ENCODE data around the gene TMA7.
"Not testable (repeated sequence)": the region's sequence is repeated elsewhere in the genome, so short reads cannot be mapped to it uniquely, and the experiment has no call there.

Gene TMA7

GRCh38 chr3:48482822-48483221 lies 42.8 kb downstream of the TMA7 start:
- not testable (repeated sequence) for DNase-seq (ENCODE audit: extremely low spot score, insufficient read length, low read depth); FAIRE-seq

DNA sequence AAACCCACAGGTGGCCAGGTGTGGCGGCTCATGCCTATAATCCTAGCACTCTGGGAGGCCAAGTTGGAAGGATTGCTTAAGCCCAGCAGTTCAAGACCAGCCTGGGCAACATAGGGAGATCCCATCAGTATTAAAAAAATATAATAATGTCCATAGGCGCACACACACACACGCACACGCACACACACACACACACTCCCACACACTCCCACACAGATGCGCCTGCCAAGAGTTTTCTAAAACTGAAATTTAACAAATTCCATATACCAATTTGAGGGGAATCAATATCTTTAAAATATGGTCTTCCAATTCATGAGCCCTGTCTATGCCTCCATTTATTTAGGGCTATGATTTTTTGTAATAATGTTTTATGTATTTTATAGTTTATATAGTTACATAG lies 46.9 kb downstream of the TMA7 start:
- no peak for FAIRE-seq
- DNase-seq (ENCODE audit: extremely low spot score, insufficient read length, low read depth) = no peak

DNA sequence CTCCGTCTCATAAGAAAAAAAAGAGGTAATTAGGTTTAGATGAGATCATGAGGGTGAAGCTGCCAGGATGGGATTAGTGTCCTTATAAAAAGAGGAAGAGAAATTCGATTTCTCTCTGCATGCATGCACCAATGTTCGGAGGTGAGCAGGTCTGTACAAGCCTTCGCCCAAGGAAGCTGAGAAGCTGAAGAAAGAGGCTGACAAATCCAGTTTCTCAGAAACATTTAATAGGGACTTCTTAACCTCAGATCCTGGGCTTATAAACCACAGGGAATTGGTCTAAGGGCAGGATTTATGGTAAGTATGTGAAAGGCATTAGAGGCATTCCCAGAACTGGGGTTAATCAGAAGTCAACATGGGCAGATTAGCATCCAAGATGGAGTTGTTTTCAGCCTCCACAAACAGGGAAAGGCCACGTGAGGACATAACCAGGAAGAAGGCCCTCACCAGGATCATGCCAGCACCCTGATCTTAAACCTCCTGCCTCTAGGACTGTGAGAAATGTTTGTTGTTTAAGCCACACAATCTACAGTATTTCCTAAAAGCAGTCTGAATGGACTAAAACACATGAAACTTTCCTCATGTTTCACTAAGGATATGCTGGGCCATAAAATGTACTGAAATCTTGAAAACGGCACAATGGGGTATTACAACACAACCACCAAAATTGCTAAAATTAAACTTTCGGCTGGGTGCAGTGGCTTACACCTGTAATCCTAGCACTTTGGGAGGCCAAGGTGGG lies 52.6 kb downstream of the TMA7 start:
- DNase-seq (ENCODE audit: extremely low spot score, insufficient read length, low read depth) (no peak), FAIRE-seq (no peak)

DNA sequence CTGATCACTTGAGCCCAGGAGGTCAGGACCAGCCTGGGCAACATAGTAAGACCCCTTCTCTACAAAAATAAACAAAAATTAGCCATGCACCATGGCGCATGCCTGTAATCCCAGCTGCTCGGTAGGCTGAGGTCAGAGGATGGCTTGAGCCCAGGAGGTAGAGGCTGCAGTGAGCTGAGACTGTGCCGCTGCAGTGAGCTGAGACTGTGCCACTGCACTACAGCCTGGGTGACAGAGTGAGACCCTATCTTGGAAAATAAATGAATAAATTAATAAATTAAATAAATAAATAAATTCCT lies 53.1 kb downstream of the TMA7 start:
- FAIRE-seq (no peak), DNase-seq (ENCODE audit: extremely low spot score, insufficient read length, low read depth) (no peak)
